ENCODE results near the gene CRISPLD2.
"Not testable (repeated sequence)": the region's sequence is repeated elsewhere in the genome, so short reads cannot be mapped to it uniquely, and the experiment has no call there.

CRISPLD2 gene

DNA sequence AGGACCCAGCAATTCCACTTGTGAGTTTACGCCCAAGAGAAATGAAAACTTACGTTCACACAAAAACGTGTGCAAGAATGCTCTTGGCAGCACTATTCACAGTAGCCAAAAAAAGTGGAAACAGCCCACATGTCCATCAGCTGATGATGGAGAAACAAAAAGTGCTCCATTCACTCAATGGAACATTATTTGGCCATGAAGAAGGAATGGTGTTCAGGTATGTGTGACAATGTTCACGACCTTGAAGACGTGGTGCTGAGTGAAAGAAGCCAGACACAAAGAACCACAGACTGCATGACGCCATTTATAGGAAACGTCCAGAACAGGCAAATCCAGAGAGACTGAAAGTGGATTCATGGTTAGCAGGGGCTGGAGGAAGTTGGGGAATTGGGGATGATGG, 106.7 kb downstream of the CRISPLD2 start:
- Mint-ChIP-seq H3K27ac (no peak overlapping the region), H3K27me3 (peaks cover 7% of the 10 kb centered on the region), H3K4me3 (no peak overlapping the region), H3K9me3 (no peaks in the 10 kb centered on the region), H3K36me3 (no peaks in the 10 kb centered on the region), H3K4me1 (no peaks in the 10 kb centered on the region)
- CTCF ChIA-PET = interaction anchor here (0.5 to 5.0 kb wide), 8 partner anchors 8 to 172 kb away, joined by 3 to 37 read pairs (median 5); no protein-coding TSS in a partner anchor
- no peak for DNase-seq

DNA sequence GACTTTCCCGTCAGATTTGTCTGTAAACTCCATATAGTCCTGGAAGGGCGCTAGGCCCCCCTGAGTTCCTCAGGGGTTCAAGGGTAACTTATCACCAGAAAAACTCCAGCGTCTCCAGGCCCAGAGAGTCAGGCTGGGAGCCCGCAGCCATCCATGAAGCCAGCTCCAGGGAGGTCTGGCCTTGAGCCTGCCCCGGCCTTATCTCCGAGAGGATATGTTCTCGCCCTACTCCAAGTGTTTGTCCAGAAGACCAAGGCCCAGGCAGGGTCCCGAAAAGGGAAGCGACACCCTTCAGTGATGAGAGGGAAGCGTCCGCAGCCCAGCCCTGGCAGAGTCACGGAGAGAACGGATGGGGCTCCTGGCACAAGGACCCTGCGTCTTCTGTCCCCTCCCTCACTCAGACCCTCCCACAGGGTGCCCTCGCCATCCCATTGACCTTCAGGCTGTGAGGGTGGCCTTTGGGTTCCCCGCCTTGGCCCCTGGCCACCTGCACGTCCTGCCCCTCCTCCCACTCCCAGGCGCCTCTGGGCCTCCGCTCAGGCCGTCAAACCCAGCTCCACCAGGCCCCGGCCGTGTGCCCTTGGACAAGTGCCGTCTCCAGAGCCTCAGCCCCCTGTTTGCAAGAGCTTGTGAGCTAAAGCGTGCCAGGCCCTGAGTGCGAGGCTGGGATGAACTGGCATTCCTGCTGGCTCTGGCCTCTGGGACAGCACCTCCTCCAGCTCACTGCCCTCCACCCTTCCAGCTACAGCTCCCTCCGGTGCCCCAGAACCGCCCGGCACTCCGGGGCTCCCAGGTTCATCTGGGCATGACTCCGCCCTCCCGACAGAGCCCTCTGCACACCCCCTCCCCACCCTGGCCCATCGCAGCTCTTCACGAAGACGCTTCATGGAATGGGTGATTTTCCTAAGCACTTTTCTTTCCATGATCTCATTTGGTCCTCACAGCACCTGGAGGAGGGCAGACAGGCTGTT, 108.1 kb downstream of the CRISPLD2 start:
- CTCF ChIA-PET = interaction anchor here (1.9 to 5.0 kb wide), 3 partner anchors 26 to 43 kb away, joined by 6 to 37 read pairs (median 32); no protein-coding TSS in a partner anchor
- H3K27me3 Mint-ChIP-seq = peaks cover 7% of the 10 kb centered on the region
- H3K27ac Mint-ChIP-seq = no peak overlapping the region
- H3K4me1 Mint-ChIP-seq = no peaks in the 10 kb centered on the region
- DNase-seq = no peak
- H3K4me3 Mint-ChIP-seq = no peak overlapping the region
- H3K36me3 Mint-ChIP-seq = no peaks in the 10 kb centered on the region
- no peaks in the 10 kb centered on the region for H3K9me3 Mint-ChIP-seq

DNA sequence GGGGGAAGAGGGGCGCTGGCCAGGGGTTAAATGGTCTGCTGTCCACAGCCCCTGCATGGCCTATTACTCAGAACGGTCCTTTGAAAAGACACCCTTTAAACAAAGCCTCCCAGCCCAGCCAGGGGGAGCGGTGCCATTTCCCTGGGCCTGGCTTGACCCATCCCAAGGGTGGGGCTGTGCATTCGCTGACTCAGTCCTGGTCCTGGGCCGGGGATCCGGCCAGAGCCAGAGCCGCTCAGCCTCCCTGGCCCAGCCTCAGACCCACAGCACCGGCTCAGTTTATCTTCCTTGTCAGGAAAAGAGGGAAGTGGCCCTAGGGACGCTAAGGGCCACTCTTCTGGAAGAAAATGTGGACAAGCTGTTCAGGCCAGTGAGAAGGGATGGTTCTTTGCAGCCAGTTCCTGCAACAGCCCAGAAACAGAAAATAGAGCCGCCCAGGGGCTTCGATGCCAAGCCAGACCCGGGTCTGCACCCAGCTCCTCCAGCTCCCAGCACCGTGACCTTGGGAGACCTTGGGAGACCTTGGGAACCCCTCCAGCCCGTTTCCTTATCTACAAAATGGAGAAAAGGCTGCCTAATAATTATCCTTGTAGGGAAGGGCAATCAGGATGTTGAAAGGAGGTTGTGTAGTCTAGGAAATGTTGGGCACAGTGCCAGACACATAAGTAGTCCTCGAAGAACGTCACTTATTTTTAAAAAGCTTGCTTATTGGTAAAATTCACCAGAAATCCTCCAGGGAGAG, 109.1 kb downstream of the CRISPLD2 start:
- H3K4me1 Mint-ChIP-seq = no peaks in the 10 kb centered on the region
- H3K4me3 Mint-ChIP-seq = no peak overlapping the region
- no peak for DNase-seq
- H3K27me3 Mint-ChIP-seq = peaks cover 7% of the 10 kb centered on the region
- H3K27ac Mint-ChIP-seq = no peak overlapping the region
- CTCF ChIA-PET = interaction anchor here (0.8 to 5.0 kb wide), 4 partner anchors 25 to 174 kb away, joined by 3 to 37 read pairs (median 4); no protein-coding TSS in a partner anchor
- no peaks in the 10 kb centered on the region for H3K36me3 Mint-ChIP-seq
- H3K9me3 Mint-ChIP-seq = no peaks in the 10 kb centered on the region

DNA sequence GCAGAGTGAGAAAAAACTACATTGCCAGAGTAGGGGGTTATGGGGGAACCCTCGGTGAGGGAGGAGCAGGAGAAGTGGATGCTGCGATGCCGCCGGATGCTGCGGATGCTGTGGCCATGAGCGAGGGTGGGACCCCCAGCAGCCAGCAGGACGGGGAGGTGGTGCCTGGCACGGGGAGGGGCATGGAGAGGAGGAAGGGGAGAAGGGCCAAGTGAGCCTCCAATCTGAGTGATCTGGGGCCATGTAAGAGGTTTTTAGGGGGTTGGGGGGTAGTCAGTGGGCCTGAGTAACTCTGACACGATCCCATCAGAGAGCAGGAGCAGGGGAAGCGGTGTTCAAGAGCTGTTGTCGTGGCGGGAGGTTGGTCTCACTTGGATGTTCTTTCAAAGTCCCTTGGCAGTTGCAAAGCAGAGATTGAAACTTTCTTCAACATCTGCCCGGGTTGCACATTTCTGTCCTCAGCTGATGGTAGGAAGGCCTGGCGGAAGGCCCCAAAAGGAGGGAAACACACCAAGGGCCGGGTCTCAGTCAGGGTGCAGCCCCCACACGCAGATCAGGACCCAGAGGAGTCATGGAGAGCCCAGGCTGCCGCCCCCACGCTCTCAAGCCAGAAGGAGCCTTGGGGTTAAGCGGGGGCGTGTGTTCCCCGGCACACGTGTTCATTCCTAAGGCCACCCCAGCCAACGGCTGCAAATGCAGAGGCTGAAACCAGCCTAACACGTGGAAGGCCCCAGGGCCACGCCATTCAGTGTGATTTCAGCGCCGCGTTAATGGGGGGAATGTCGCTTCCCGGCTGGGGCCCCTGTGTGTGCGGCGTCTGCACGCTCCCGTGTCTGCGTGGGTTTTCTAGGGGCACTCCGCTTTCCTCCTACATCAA, 109.9 kb downstream of the CRISPLD2 start:
- DNase-seq = no peak
- Mint-ChIP-seq H3K27ac (no peak overlapping the region), H3K36me3 (no peaks in the 10 kb centered on the region), H3K4me3 (no peak overlapping the region), H3K27me3 (peaks cover 11% of the 10 kb centered on the region), H3K4me1 (no peaks in the 10 kb centered on the region), H3K9me3 (no peaks in the 10 kb centered on the region)
- CTCF ChIA-PET = interaction anchor here (0.8 to 1.9 kb wide), 3 partner anchors 41 to 175 kb away, joined by 3 to 6 read pairs (median 3); no protein-coding TSS in a partner anchor

DNA sequence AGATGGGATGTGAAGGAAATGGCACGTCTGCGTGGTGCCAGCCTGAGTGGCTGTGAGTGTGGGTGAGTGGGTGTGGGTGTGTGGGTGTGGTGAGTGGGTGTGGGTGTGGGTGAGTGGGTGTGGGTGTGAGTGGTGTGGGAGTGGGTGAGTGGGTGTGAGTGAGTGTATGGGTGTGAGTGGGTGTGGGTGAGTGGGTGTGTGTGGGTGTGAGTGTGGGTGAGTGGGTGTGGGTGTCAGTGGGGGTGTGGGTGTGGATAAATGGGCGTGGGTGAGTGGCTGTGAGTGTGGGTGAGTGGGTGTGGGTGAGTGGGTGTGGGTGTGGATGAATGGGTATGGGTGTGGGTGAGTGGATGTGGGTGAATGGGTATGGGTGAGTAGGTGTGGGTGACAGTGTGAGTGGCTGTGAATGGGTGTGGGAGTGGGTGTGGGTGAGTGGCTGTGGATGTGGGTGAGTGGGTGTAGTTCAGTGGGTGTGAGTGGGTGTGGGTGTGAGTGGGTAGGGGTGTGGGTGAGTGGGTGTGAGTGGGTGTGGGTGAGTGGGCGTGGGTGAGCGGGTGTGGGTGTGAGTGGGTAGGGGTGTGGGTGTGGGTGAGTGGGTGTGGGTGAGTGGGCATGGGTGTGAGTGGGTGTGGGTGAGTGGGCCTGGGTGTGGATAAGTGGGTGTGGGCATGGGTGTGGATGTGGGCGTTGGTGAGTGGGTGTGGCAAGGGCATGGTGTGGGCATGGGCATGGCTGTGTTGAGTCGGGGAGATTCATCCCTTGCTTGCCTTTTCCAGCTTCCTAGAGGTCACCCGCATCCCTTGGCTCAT, 110.7 kb downstream of the CRISPLD2 start:
- Mint-ChIP-seq H3K36me3 (no peaks in the 10 kb centered on the region), H3K4me1 (no peaks in the 10 kb centered on the region), H3K27me3 (peaks cover 8% of the 10 kb centered on the region), H3K27ac (no peak overlapping the region), H3K4me3 (no peak overlapping the region), H3K9me3 (no peaks in the 10 kb centered on the region)
- DNase-seq = no peak
- CTCF ChIA-PET = interaction anchor here (0.9 kb wide), 1 partner anchor 22 kb away, joined by 3 read pairs; no protein-coding TSS in a partner anchor

DNA sequence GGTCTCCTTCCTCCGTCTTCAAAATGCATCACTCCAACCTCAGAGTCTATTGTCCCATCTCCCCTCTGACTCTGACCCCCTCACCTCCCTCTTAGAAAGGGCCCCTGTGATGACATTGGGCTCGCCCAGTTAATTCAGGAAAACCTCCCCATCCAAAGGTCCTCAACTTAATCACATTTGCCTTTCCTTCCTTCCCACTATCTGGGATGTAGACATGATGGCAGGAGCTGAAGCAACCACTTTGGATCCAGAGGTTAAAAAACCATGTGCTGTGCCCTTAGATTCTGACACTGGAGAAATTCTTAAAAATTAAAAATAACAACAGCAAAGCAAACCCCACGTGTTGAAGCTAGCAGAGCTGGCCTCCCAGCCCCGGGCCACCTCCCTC, 111.3 kb downstream of the CRISPLD2 start:
- H3K4me3 Mint-ChIP-seq = no peak overlapping the region
- CTCF ChIA-PET = interaction anchor here (0.9 kb wide), 1 partner anchor 21 kb away, joined by 3 read pairs; no protein-coding TSS in a partner anchor
- peaks cover 8% of the 10 kb centered on the region for H3K27me3 Mint-ChIP-seq
- H3K9me3 Mint-ChIP-seq = no peaks in the 10 kb centered on the region
- no peaks in the 10 kb centered on the region for H3K36me3 Mint-ChIP-seq
- DNase-seq = no peak
- no peak overlapping the region for H3K27ac Mint-ChIP-seq
- H3K4me1 Mint-ChIP-seq = no peaks in the 10 kb centered on the region

DNA sequence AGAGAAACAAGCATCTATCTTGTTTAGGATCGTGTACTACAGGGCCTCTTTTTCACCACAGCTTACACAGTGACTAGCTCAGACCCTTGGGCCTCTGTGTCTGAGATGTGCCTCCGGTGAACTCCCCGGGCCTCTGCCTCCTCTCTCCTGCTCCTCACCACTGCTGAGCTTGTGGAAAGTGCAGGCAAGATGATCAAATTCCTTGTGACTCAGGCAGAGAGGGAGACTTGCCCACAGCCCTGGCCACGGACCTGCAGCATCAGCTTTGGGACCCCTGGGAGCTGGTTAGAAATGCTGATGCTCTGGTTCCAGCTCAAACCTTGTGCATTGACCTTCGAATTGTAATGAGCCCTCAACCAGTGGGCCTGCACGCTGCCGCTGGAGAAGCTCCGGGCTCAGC, 111.7 kb downstream of the CRISPLD2 start:
- CTCF ChIA-PET = interaction anchor here (0.9 to 1.1 kb wide), 3 partner anchors 21 to 40 kb away, joined by 3 to 5 read pairs (median 4); no protein-coding TSS in a partner anchor
- H3K27me3 Mint-ChIP-seq = peaks cover 8% of the 10 kb centered on the region
- no peak for DNase-seq
- H3K9me3 Mint-ChIP-seq = no peaks in the 10 kb centered on the region
- no peaks in the 10 kb centered on the region for H3K36me3 Mint-ChIP-seq
- H3K27ac Mint-ChIP-seq = no peak overlapping the region
- no peak overlapping the region for H3K4me3 Mint-ChIP-seq
- H3K4me1 Mint-ChIP-seq = no peaks in the 10 kb centered on the region

DNA sequence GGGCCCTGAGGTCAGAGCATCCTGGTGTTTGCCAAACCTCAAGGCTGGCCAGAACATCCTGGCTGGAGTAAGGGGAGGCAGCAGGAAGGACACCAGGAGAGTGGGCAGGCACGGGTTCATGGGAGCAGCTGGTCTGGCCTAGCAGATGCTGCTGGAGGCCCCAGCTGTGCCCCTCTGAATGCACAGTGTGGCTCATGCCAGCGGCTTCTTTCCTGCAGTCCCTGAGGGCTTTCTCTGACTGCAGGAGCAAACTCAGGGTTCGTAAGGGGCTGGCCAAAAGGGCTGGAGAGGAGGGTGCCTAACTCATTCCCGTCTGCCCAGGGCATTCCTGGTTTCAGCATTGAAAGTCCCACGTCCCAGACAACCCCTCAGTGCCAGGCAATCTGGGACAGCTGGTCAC, 112.9 kb downstream of the CRISPLD2 start:
- CTCF ChIA-PET = interaction anchor here (1.1 to 1.5 kb wide), 3 partner anchors 20 to 39 kb away, joined by 4 to 8 read pairs (median 5); no protein-coding TSS in a partner anchor
- no peaks in the 10 kb centered on the region for H3K4me1 Mint-ChIP-seq
- no peaks in the 10 kb centered on the region for H3K9me3 Mint-ChIP-seq
- H3K27me3 Mint-ChIP-seq = peaks cover 15% of the 10 kb centered on the region
- no peak overlapping the region for H3K27ac Mint-ChIP-seq
- H3K4me3 Mint-ChIP-seq = no peak overlapping the region
- no peak for DNase-seq
- H3K36me3 Mint-ChIP-seq = no peaks in the 10 kb centered on the region

DNA sequence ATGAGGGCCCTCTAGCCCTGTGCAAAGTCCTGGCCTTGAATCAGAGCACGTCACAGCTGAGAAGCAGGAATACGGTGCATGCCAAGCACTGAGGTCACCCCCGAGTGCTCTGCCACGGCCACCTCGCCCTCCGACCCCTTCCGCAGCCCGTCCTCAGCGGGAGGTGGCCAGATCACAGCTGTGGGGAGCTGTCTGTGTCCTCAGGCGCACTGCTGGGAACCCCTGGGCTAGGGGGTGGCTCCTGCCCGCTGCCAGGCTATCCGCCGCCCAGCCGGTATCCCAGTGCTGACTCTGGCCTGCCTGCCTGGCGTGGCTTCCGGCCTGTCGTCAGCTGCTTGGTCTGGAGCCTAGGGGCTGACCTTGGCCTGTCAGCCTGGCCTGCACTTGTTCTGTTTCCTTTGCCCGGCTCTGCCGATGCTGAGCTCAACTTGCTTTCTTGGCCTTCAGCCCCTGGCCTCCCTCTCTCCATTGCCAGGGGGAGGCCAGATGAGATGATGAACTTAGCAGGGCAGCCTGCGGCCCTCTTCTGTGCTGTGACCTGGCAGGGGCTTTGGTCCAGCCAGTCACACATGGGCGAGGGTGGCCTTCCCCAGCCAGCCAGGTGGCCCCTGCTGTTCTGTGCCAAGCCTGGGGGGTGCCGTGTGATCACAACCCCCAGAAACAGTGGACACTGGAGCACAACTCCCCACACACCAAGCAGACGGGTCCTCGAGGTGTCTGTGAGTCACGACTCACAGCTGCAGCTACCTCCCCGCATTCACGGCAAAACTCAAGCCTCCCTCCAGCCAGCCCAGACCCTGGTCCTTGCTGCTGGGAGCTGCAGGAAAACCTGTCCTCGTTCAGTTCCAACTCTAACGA, 114.2 kb downstream of the CRISPLD2 start:
- Mint-ChIP-seq H3K9me3 (no peaks in the 10 kb centered on the region), H3K27ac (no peak overlapping the region), H3K4me1 (no peaks in the 10 kb centered on the region), H3K4me3 (no peak overlapping the region), H3K27me3 (peaks cover 15% of the 10 kb centered on the region), H3K36me3 (no peaks in the 10 kb centered on the region)
- no peak for DNase-seq
- CTCF ChIA-PET = interaction anchor here (1.5 to 1.7 kb wide), 2 partner anchors 8 to 18 kb away, joined by 6 to 8 read pairs; no protein-coding TSS in a partner anchor

DNA sequence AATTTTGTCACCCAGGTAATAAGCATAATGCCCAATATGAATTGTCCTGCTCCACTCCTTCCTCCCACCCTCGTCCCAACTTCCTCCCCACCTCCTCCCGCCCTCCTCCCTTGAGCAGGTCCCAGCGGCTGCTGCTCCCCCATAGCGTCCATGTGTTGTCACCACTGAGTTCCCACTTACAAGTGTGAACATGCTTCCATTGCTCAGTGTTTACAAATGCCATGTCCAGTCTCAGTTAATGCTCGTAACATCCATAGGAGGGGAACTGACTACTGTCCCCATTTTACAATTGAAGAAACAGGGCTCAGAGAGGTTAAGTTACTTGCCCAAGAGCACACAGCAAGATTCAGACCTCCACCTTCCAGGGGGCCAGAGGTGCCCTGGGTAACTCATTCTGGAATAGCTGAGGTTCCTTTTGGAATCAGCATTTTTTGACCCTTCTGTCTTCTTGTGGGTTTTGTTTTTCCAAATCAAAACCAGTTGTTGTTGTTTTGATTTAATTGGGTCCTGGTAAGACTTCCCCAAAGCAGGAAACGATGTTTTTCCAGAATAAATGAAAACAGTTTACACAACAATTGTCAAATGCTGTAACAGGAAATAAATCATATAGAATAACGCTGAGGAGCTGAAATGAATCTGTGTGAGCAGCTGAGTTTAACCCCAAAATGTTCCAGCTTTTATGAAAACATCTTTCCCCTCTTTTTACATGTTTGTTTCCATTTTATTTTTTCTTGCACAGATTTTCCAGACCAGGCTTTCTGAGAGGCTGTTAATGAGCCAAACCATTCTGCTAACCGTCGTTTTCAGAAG, 117.6 kb downstream of the CRISPLD2 start:
- peaks cover 11% of the 10 kb centered on the region for H3K27me3 Mint-ChIP-seq
- H3K9me3 Mint-ChIP-seq = no peaks in the 10 kb centered on the region
- H3K27ac Mint-ChIP-seq = no peak overlapping the region
- H3K4me3 Mint-ChIP-seq = no peak overlapping the region
- CTCF ChIA-PET = interaction anchor here (0.7 to 1.1 kb wide), 2 partner anchors 11 to 15 kb away, joined by 3 read pairs; no protein-coding TSS in a partner anchor
- H3K36me3 Mint-ChIP-seq = no peaks in the 10 kb centered on the region
- DNase-seq = no peak
- no peaks in the 10 kb centered on the region for H3K4me1 Mint-ChIP-seq

DNA sequence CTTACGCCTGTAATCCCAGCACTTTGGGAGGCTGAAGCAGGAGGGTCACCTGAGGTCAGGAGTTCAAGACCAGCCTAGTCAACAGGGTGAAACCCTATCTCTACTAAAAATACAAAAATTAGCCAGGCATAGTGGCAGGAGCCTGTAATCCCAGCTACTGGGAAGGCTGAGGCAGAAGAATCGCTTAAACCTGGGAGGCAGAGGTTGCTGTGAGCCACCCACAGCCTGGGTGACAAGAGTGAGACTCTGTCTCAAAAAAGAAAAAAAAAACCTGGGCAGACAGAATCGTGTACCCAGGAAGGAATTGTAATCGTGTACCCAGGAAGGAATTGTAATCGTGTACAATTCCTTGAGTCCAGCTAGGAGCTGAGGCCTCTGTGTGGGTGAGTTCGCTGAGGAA, 118.8 kb downstream of the CRISPLD2 start:
- DNase-seq, H3K4me3 Mint-ChIP-seq, H3K27ac Mint-ChIP-seq, H3K4me1 Mint-ChIP-seq, H3K9me3 Mint-ChIP-seq, H3K36me3 Mint-ChIP-seq: not testable (repeated sequence)
- CTCF ChIA-PET = interaction anchor here (1.4 kb wide), 1 partner anchor 14 kb away, joined by 3 read pairs; no protein-coding TSS in a partner anchor
- H3K27me3 Mint-ChIP-seq = peaks cover 16% of the 10 kb centered on the region

Measured in activated naive CD4-positive, alpha-beta T cell treated with anti-CD3 and anti-CD28 coated beads, Interleukin-2, amount 10 ng/mL, durations not matched to agents 7 days and 5 days (primary cell).